GM20000 (cell line): ENCODE data around the gene AIF1L.

Source experiments
- DNase-seq: peaks from one replicate; pipeline ENCODE4 v3.0.0; 2012; ENCODE audit warnings: low spot score
- CTCF ChIP-seq: IDR thresholded peaks from 2 replicates; pipeline ENCODE4 v1.5.1; 2012; ENCODE audit warnings: mild to moderate bottlenecking, control low read depth; ENCODE audit errors: extremely low read depth, missing control alignments

Gene AIF1L

GRCh38 chr9:131096269-131097125 is at the start of gene AIF1L:
AIF1L (plus strand) TSS chr9:131096531; CDS start chr9:131096630, 99 bp downstream.
- DNase-seq: peak; percentile 59
- no peak for TF ChIP-seq CTCF

DNA sequence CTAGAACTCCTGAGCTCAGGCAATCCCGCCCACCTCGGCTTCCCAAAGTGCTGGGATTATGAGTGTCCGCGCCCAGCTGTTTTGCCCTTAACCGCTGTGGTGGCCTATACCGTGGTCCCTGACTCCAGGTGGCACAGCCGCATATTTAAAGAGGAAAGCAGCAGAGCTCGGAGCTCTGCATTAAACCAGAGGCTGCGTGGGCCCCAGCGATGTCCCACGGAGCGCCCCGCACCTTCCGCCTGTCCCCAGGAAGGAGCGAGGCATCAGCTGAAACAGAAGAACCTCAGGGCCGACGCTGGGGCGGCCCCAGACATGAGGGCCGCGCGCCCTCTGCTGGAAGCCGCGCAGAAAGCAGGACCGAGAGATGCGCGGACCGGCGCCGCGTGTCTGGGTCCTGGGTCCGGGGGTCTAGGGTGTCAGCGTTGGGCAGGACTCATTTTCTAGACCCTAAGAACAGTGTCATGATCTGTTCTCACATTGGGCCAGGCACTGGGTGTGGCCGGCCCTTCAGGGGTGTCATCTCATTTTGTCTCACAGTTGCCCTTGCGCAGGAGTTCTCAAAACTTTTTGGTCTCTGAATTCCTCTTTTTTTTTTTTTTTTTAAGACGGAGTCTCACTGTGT is 49.6 kb upstream of the AIF1L start:
- DNase-seq: peak; percentile 85
- peak; percentile 89 for TF ChIP-seq CTCF

- DNase-seq: no peak
- TF ChIP-seq CTCF: no peak
Measured at GRCh38 chr9:131048332-131048731, 48.0 kb upstream of the AIF1L start.

DNA sequence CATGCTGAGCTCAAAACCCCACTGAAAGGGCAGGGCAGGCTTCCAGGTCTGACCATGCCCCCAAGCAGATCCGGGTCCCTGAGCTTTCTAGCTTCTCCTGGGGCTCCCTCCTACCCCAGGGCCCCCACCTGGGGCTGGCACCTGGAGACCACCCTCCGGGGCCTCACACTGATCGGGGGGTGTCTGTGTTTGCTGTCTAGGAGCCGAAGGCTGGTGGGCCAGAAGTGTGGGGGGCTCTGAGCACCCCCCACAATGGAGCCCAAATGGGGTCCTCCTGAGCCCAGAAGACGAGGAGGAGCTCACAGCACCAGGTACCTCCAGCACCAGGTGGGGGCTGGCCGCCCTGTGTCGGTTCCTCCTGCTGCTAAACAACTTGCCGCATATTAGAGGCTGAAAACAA is 47.5 kb upstream of the AIF1L start:
- DNase-seq: no peak
- no peak for TF ChIP-seq CTCF

GRCh38 chr9:131049829-131050715 is 46.3 kb upstream of the AIF1L start:
- no peak for DNase-seq
- TF ChIP-seq CTCF: no peak

GRCh38 chr9:131050831-131051230 is 45.5 kb upstream of the AIF1L start:
- no peak for TF ChIP-seq CTCF

More at GRCh38 chr9:131050831-131051230, 45.5 kb upstream of the AIF1L start:
- no peak for DNase-seq
